HG02588 (cell line): ENCODE data around the gene SENP1.

Experiments used
- ATAC-seq: cut with Tn5 transposase; IDR thresholded peaks from one replicate; pipeline ENCODE4 v1.9.1; 2021; ENCODE audit warnings: mild to moderate bottlenecking, moderate library complexity; ENCODE audit not compliant: unreplicated experiment

The SENP1 gene

DNA sequence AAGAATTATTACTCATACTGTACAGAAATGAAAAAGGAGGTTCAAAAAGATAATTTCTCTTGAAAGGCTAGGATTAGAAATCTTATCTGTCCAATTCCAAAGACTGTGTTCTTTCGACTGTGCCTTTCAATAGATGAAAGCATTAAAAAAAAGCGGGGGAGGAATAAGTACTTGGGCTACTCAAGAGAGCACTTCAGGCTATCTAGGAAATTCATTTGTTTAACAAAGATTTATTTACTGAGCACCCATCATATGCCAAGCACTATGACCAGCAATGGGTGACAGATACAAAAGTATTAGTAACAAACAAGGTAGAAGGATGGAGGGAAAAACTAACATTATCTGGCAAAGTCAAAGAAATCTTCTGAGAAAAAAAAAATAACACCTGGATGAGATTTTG lies 37.4 kb downstream of the SENP1 start:
- ATAC-seq: no peak

DNA sequence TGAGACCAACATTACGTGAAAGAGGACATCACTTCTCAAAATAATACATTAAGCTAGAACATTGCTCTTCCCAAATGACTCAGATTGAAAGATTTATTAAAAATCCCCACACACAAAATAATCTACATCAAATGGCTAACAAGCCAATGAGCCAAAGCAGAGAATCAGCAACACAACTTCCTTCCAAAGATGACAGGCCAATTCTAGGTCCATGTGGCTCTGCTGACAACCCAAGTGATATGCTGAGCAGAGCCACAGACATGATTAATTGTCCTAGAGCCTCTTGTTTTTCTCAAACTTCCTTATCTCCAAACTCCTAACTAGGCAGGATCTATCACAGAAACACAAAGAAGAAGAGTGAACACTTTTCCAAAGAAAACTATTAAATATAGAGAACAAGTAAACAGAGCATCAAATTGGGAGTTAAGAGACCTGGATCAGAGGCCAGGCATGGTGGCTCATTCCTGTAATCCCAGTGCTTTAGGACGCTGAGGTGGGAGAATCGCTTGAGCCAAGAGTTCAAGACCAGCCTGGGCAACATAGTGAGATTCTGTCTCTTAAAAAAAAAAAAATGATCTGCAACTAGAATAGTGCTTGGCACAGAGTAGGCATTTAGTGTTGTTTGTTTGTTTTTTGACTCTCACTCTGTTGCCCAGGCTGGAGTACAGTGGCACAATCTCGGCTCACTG lies 38.5 kb downstream of the SENP1 start:
- no peak for ATAC-seq

DNA sequence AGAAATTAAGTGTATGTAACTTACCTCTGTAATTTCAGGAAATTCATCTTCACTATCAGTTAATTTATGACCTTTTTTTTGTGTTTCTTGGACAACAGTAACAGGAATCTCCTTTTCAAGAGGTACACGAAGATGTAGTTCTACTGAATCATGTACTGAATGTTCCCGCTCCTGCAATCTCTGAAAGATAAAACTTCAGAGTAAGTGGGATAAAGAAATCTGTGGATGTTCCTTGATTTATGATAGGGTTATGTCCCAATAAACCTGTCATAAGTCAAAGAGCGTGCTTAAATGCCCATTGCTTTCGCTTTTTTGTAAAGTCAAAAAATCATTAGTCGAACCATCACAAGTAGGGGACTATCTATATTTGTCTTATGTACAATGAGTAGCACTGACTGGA lies 40.8 kb downstream of the SENP1 start:
- ATAC-seq: no peak

DNA sequence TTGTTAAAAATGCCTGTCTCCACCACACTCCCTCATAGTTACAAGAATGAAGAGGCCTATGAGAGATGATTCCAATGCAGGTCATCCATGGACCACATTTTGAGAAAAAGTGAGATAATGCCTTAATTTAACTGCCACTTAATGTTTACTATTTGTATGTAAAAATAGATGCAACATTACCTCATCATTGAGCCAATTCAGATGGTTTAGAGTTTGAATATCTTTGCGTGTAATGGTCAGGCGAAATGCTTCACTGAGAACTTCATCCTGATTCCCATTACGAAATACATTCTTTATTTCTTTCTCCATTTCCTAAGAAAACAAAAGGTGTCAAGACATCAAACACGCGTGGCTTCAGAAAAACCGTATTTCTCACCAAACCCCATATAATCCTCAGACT lies 42.3 kb downstream of the SENP1 start:
- ATAC-seq: no peak

DNA sequence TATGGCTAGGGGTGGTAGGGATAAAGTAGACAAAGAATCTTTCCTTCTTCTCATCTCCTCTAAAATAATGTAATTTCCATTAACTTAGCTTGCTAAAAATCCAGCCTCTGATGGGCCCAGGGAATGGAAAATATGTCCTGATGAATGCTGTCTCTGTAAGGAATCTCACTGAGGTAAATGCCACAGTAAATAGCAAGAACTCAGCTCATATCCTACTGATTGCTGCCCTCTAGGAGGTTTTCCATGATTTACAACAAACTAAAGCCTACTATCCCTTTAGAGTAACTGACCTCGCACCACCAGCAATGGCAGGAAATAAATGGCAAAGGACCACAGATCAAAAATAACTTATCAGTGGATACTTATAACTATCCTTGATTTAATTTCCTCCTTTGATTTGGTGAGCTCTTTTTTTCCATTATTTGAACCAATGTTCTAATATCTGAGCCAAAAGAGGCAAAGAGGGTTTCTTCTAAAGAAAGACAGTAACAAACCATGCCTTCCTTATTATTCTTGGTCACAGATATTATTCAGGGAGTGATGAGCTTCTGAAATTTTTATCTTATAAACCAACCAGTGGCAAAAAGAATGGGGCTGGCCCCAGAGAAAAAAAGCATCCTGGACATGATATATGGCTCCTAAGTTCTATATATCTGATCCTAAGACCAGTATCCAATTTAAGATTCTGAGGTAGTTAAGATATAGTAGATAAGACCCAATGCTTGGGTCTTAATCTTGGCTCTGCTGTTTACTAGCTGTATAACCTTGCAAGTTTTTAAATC lies 43.8 kb downstream of the SENP1 start:
- ATAC-seq: no peak

DNA sequence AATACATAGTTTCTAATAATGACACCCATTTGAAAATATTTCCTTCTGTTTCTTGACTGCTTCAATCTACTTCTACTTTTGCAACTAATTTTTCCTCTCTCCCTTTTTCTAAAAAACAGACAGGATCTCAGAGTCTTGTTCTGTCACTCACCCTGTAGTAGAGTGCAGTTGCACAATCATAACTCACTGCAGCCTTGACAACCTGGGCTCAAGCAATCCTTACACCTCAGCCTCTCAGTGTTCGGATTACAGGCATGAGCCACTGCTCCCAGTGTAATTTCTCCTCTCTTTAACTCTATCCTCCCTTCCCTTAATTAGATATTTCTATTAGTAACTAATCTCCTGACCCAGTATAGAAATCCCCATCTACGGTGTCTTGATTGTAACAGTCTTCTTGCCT lies 45.4 kb downstream of the SENP1 start:
- no peak for ATAC-seq

DNA sequence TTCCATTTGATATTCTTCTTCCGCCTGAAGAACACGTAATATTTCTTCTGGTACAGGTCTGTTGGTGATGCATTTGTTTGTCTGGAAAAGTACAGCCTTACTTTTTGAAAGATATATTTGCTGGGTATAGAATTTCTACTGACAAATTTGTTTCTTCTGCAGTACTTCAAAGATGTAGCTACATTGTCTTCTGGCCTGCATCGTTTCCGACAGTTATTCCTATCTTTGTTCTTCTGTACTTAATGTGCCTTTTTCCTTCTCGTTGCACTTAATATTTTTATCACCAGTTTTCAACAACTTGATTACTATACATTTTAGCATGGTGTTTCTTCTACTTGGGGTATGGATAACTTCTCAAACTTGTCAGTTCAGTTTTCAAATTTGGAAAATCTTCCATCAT lies 47.1 kb downstream of the SENP1 start:
- no peak for ATAC-seq

DNA sequence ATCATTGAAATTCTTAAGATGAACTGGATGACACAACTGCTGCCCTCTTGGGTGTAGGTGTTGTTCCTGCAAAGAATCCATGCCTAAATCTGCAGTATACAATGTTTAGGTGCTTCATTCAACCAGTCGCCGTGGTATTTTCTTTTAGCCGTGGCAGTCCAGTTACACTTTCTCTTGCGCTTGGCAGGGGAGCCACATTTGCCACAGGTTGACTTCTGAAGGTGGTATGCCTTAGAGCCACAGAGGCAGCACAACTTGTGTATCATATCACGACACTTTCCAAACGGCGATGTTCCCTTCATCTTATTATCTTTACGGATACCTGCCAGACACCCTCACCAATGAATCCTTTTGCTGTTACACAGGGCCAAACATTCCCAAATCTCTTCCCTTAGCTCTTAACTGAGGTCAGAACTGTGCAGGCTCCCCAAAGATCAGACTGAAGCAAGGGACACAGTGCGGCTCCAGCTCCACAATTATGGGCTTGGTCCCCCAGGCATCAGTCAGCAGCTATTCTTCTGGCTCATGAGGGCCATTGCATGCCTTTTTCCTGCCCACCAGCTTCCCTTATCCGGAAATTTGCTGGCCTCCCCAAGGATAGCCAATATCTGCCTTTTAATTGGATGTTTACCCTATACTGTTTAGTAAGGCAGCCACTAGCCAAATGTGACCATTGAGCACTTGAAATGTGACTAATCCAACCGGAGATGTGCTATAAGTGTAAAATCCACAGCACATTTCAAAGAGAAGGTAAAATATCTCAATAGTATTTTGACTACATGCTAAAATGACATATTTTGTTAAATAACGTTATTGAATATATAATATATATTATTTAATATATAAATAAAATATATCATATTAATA lies 50.7 kb downstream of the SENP1 start:
- ATAC-seq: no peak

DNA sequence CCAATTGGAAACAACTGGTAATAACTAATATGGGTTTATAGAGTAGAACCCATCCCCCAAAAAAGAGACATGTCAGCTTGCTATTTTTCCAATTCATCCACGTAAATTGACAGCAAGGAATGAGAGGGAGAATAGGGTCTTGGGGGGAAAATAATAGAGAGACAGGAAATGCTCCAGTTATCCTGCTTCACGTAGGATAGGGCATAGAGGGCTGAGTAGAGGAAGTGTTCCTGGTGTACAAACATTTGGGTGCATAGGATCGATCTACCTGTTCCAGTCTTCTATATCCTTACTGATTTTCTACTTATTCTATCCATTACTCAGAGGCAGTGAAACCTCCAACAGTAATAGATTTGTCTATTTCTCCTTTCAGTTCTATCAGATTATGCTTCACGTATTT lies 52.0 kb downstream of the SENP1 start:
- no peak for ATAC-seq

DNA sequence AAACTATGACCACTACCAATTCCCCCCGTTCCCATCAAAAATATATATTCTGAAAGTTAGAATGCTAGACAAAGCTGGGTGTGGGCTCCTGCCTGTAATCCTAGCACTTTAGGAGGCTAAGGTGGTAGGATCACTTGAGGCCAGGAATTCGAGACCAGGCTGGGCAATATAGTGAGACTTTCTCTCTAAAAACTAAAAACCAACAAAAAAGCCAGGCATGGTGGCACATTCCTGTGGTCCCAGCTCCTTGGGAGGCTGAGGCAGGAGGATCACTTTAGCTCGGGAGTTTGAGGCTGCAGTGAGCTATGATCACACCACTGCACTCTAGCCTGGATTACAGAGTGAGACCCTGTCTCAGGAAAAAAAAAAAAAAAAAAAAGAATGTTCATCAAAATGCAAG lies 52.8 kb downstream of the SENP1 start:
- ATAC-seq: no peak

DNA sequence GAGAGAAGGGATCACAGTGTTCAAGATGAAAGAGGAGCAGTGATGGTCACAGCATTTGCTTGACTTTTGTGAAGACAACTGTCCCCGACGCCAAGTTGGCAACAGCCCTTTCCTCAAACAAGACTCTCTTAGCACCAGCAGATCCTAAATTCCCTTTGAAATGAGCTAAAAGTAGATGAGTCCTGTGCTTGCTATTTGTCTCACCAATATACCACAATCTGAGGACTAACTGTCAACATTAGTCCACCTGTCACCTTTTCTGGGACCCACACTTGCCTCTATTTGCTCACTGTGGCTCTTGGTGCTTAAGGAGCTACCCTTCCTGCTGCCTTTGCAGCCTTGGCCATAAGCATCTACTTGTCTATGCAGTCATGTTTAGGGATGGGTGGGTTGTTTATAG lies 54.2 kb downstream of the SENP1 start:
- no peak for ATAC-seq

DNA sequence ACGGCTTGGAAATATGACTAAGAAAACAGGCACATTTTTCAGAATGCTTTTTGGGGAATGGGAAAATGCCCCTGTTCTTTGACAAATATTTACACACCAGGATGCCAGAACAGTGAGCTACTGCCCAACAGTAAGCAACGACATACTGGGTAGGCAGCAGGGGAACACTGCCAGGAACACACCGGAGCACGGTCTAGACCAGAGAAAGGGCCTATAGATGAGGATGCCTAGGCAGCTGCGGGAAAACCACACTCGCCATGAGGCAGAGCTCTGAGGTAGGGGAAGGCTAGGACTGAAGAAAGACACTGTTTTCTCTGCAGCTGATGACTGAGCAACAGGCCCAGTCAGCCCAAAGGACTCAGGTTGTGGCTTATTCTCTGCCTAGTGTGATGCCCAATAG lies 55.7 kb downstream of the SENP1 start:
- no peak for ATAC-seq

DNA sequence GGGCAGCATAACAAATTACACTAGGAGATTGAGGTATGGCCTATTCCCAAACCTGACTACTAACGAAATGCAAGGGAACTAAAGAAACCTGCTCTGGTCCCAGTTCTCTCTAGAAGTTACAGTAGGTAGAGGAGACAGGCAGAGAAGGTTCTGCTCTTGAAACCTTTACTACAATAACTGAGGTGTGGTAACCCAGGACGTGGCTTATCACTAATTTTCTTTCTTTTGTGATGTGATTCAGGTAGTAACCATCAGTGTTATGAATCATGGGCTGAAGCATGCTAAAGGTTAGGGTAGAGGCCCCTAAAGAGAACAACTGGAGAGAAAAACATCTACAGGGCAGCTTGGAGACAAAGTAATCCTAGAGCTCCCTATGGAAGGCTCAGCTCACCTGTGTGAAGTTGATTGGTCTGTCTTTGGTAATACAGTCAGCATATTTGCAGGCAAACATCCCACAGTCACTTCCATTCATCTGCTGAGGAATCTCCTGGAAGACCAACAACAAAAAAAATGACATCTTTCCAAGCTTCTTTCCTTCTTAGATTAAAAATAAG lies 59.8 kb downstream of the SENP1 start:
- ATAC-seq: no peak

DNA sequence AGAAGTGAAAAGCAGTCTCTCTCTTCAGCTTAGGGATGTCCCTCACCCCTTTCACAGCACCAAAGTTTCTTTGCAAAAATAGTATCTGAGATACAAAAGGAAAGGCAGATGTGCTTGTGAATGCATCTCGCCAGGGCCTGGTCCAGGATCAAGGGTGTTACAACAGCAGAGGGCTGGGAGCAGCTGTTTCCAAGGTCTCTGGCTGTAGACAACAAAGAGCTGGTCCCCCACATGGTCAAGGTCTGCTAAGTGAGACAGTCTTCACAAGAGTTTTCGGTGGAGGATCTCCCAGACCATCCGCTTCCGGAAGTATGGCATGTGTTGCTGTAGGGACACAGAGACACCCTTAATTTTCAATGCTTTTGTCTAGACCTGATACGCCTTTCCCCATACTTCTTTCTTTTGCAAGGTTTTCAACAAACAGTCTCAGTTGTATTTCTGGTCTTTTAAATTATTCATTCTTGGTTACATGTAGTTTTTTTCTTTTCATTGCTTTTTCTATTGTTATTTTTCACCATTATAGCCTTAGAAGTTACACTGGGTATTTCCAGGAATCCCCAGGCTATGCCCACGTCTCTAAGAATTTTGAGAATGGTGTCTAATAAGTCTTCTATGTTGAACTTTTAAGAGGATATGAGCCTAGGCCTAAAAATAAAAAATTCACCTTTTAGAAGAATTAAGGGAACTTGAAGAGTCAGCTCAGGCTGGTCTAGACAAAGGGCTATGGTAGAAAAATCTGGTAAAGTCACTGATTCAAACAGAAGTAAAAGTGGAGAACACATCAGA lies 60.6 kb downstream of the SENP1 start:
- no peak for ATAC-seq

DNA sequence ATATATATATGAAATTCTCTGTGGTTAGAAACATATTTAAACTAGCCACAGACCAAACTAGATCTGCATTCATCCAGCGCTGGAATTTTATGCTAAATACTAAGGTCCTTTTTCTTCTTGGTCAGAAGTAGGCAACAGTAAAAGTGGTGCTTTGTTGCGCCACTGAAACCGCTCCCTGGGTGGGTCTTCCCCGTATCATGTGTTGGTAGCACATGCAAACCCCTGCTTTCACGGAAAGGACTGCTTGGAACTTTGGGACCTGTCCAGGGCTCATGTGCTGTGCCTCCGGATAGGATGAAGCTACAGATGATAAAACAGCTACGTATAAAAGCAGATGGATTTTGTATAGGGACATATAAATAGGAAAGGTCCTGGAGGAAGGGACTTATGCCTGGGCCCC lies 61.5 kb downstream of the SENP1 start:
- ATAC-seq: no peak

DNA sequence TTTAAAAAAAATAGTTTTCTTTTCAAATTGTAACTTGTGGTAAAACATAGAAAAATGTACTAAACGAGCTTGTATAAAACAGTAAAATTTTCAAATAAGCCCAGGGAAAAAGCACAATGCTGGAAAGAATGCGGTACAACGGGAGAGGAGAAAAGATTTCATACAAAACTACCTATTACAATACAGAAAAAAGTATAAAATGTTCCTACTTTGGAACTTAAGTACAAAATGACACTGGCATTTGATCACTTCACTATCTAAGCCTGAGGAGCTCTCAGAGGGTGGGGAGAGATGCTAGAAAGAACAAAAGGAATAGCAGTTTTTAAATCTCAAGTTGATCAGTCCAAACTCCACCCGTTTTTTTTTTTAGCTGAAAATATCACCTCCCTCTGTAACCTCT lies 62.1 kb downstream of the SENP1 start:
- ATAC-seq: no peak

DNA sequence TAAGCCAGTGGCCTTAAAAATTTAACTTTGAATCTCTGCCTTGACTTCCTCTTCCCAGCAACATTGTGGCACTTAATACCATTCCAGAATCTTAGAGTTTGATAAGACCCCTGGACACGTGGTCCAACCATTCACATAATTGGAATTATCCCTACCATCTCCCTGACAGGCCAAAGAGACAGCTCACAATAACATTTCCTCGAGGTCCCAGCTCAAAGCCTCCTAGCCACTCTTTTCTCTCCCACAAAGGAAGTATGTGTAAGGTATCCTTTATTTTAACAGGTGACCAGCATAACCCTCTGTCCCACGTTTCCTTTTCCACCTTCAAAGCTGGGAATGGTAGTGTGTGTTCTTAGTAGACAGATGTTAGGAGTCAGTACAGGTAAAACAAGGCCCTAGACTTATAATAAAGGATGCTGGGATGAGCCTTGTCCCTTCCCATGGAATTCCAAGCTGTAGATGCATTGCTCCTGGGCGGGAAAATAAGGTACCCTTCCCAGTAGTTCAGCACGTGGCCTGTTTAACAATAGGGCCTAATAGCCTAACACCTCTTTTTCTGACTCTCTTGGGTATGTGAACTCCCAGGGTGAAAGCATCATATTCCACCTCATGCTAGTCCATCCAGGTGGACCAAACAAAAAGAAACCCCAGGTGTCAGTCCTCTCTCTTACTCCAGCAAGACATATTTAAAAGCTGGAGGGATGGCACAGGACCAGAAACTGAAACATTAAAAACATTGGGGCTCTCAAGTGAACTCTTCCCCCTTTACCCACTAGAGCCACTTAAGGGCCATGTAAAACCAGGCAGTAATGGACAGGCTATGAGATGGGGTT lies 64.1 kb downstream of the SENP1 start:
- no peak for ATAC-seq

DNA sequence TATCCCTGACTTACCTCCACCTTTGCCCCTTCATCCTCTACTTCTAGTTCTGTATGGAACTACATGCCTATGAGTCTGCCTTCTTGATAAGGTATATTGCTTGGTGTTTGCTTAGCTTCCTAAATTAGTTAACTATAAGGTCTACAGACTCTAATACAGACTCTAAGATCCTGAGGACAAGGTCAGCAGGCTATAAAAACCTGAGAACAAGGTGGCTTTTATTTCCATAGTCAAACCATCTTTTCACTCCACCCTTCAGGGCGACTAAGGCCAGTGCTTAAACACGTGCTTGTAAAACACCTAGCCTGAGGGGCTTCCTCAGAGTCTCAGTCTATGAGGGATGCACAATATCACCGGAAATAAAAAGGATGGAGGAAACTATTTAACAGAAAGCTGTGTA lies 65.5 kb downstream of the SENP1 start:
- ATAC-seq: no peak

DNA sequence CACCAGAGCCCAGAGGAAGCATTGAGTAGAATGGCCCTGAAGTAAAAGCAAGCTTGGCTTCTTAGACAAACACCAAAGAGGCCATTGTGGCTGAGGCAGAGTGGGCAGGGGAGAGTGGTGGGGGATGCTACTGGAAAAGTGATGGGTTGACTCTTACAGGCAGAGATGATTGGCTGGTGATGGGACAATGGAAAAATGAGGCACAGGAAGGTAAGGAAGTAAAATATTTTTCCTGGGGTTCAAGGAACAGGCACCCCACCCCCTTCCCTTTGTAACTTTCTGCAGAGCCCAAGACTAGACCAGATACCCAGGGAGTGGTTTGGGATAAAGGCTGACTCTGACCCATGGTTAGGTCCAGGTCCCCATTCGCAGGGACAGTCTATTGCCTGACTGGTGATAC lies 66.7 kb downstream of the SENP1 start:
- no peak for ATAC-seq

DNA sequence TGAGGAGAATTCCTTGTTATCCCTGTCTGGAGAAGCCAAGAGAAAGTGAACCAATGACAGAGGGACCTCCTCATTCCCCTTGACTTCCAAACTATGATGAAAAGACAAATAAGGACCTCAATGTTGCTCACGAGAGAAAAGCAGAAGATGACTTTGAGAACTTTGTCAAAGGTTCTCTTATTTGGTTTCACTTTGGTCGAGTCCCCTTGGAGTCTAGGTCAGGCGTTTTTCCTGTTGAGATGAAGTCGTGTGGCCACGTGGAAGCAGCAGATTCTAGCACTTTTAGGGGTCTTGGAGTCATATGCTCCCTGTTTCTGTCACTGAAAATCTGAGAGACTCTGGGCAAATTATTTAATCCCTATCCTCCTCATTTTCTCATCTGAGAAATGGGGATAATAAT lies 67.8 kb downstream of the SENP1 start:
- ATAC-seq: no peak
